ENCODE measurements around the gene ADCY7.

ADCY7 gene

GRCh38 chr16:50306287-50306686, 39.9 kb downstream of the ADCY7 start:
- no peak for TF ChIP-seq POLR2AphosphoS5 (IDR thresholded peaks at IDR 0.05; ENCODE audit: low read depth)
- no peak for TF ChIP-seq GABPA (IDR thresholded peaks at IDR 0.05; ENCODE audit: low read depth)
- TF ChIP-seq CTCF (IDR thresholded peaks at IDR 0.05; ENCODE audit: insufficient read depth, low read length) = no peak
- TF ChIP-seq REST (IDR thresholded peaks at IDR 0.05; ENCODE audit: insufficient replicate concordance, low read depth) = no peak
- no peak for TF ChIP-seq SPI1 (IDR thresholded peaks at IDR 0.05; ENCODE audit: borderline replicate concordance, low read depth)
- DNase-seq (ENCODE audit: low read depth in 1 of 2, low spot score in 1 of 2) = no peak
- no peaks in the 10 kb centered on the region for H3K27me3 ChIP-seq (ENCODE audit: insufficient read depth, poor library complexity, severe bottlenecking)
- H3K4me3 ChIP-seq (replicated peaks; ENCODE audit: insufficient read depth, low read length) = no peak overlapping the region
- H3K27ac ChIP-seq (replicated peaks) = no peak overlapping the region

GRCh38 chr16:50308237-50308965, 42.0 kb downstream of the ADCY7 start:
- no peak for DNase-seq (ENCODE audit: low read depth in 1 of 2, low spot score in 1 of 2)
- Histone ChIP-seq H3K27ac (replicated peaks) (no peak overlapping the region), H3K4me3 (replicated peaks; ENCODE audit: insufficient read depth, low read length) (no peak overlapping the region), H3K27me3 (ENCODE audit: insufficient read depth, poor library complexity, severe bottlenecking) (no peaks in the 10 kb centered on the region)
- TF ChIP-seq POLR2AphosphoS5 (IDR thresholded peaks at IDR 0.05; ENCODE audit: low read depth) = no peak
- TF ChIP-seq CTCF (IDR thresholded peaks at IDR 0.05; ENCODE audit: insufficient read depth, low read length) = no peak
- no peak for TF ChIP-seq GABPA (IDR thresholded peaks at IDR 0.05; ENCODE audit: low read depth)
- no peak for TF ChIP-seq REST (IDR thresholded peaks at IDR 0.05; ENCODE audit: insufficient replicate concordance, low read depth)
- TF ChIP-seq SPI1 (IDR thresholded peaks at IDR 0.05; ENCODE audit: borderline replicate concordance, low read depth) = no peak

- no peak overlapping the region for H3K4me3 ChIP-seq (replicated peaks; ENCODE audit: insufficient read depth, low read length)
- no peak for DNase-seq (ENCODE audit: low read depth in 1 of 2, low spot score in 1 of 2)
- H3K27ac ChIP-seq (replicated peaks) = no peak overlapping the region
- TF ChIP-seq POLR2AphosphoS5 (IDR thresholded peaks at IDR 0.05; ENCODE audit: low read depth) (no peak), SPI1 (IDR thresholded peaks at IDR 0.05; ENCODE audit: borderline replicate concordance, low read depth) (no peak), CTCF (IDR thresholded peaks at IDR 0.05; ENCODE audit: insufficient read depth, low read length) (no peak), REST (IDR thresholded peaks at IDR 0.05; ENCODE audit: insufficient replicate concordance, low read depth) (no peak), GABPA (IDR thresholded peaks at IDR 0.05; ENCODE audit: low read depth) (no peak)
- H3K27me3 ChIP-seq (ENCODE audit: insufficient read depth, poor library complexity, severe bottlenecking) = no peaks in the 10 kb centered on the region
Observed at GRCh38 chr16:50309156-50309526, 42.8 kb downstream of the ADCY7 start.
